K562 (cell line): ENCODE measurements around the gene PLD3. TPM values are rescaled to one million over a fixed set of nuclear protein-coding genes. Genes with fewer than 3 reads are reported as not detected.
A peak's percentile ranks its signal among the peaks of the same experiment; 100 is the strongest.

Experiments used
- HNRNPLL ChIP-seq: fragments of 200-400 bp; formaldehyde crosslinking; IDR thresholded peaks from 2 replicates; pipeline ENCODE4 v1.6.1; 2017; ENCODE audit warnings: low read length, low read depth, mild to moderate bottlenecking; ENCODE audit not compliant: poor library complexity, severe bottlenecking
- MTA1 ChIP-seq: fragments of 450-650 bp; IDR thresholded peaks from 2 replicates; pipeline ENCODE4 v1.6.1; 2017; ENCODE audit warnings: borderline replicate concordance
- POLR3A ChIP-seq: IDR thresholded peaks from 2 replicates; pipeline ENCODE4 v1.6.1; 2011; ENCODE audit warnings: borderline replicate concordance, mild to moderate bottlenecking, moderate library complexity; ENCODE audit not compliant: insufficient read length, insufficient read depth; ENCODE audit errors: extremely low read depth
- SAFB2 ChIP-seq: fragments of 200-400 bp; formaldehyde crosslinking; IDR thresholded peaks from 2 replicates; pipeline ENCODE4 v1.6.1; 2018; ENCODE audit warnings: borderline replicate concordance, low read length, low read depth, moderate library complexity; ENCODE audit not compliant: severe bottlenecking
- SP1 ChIP-seq: sonication (generic); formaldehyde crosslinking; IDR thresholded peaks from 2 replicates; pipeline ENCODE4 v1.8.1; 2022; ENCODE audit warnings: mild to moderate bottlenecking, missing genetic modification reagents
- TAF15 ChIP-seq: fragments of 200-400 bp; formaldehyde crosslinking; IDR thresholded peaks from 2 replicates; pipeline ENCODE4 v1.6.1; 2017; ENCODE audit warnings: mild to moderate bottlenecking, low read depth, low read length, moderate library complexity
- ZNF444 ChIP-seq: fragments of 250-450 bp; sonication (Bioruptor Pico); IDR thresholded peaks from 2 replicates; pipeline ENCODE4 v1.4.0; 2020; ENCODE audit warnings: mild to moderate bottlenecking, moderate library complexity
- ZNF561 ChIP-seq: fragments of 450-650 bp; formaldehyde crosslinking; conservative IDR thresholded peaks from 2 replicates; pipeline ENCODE4 v1.4.0; 2020; ENCODE audit warnings: mild to moderate bottlenecking, moderate library complexity
- polyA plus RNA-seq, 8 experiments: library from polyadenylated mRNA; depleted of rRNA in 4 of 8; stranded (reverse) in 5 of 8; unstranded in 3 of 8; fragments of >200 nt; fragmentation: Nextera tagmentation in 2 of 8; fragmentation: Illumina TruSeq in 1 of 8; extraction: Ambion mirVana in 2 of 8; extraction: Trizol in 1 of 8; gene quantifications; 2 replicates each; pipeline versions ENCODE4 v1.2.1 to v1.2.3, GENCODE V29; 2011 to 2014; ENCODE audit warnings: inconsistent platforms in 1 of 8, missing spikeins in 1 of 8
- total RNA-seq, 7 experiments: library from RNA; depleted of rRNA in 6 of 7; stranded (reverse); fragments of >200 nt in 6 of 7; fragmentation: Illumina TruSeq in 2 of 7; extraction: Trizol in 2 of 7; gene quantifications; 2 replicates each; pipeline versions ENCODE4 v1.2.1 to v1.2.3, GENCODE V29; 2011 to 2021; ENCODE audit warnings: low replicate concordance in 1 of 7
- TF ChIP-seq, protein P1 (sequence below): fragments of 200-800 bp; sonication (Bioruptor generic); IDR thresholded peaks from 2 replicates; pipeline ENCODE4 v1.6.1; 2017; ENCODE audit warnings: missing genetic modification characterization, missing compliant biosample characterization
- TF ChIP-seq, protein P2 (sequence below): fragments of 250-450 bp; sonication (Bioruptor Pico); IDR thresholded peaks from 2 replicates; pipeline ENCODE4 v1.8.0; 2021; ENCODE audit warnings: moderate library complexity, mild to moderate bottlenecking, inconsistent platforms
- TF ChIP-seq, protein P3 (sequence below): fragments of 250-450 bp; sonication (Bioruptor Pico); IDR thresholded peaks from 2 replicates; pipeline ENCODE4 v1.6.1; 2021; ENCODE audit warnings: mild to moderate bottlenecking
- TF ChIP-seq, protein P4 (sequence below), 2 experiments: fragments of 450-650 bp; formaldehyde crosslinking in 1 of 2; IDR thresholded peaks; 2 replicates each; pipeline versions ENCODE4 v1.4.0 to v1.6.1; 2014 to 2020; ENCODE audit warnings: mild to moderate bottlenecking in 2 of 2, borderline replicate concordance in 1 of 2, low read depth in 1 of 2
- TF ChIP-seq, protein P5 (sequence below): sonication (generic); formaldehyde crosslinking; IDR thresholded peaks from 2 replicates; pipeline ENCODE4 v1.8.1; 2023; ENCODE audit warnings: mild to moderate bottlenecking, missing genetic modification reagents

The PLD3 gene
- total and polyA plus RNA-seq, 9 of the 15 experiments (the other 6 are each of a cell fraction or from before 2014, with no cell fraction given), result 2.3 to 128 (median 72.7) TPM

DNA sequence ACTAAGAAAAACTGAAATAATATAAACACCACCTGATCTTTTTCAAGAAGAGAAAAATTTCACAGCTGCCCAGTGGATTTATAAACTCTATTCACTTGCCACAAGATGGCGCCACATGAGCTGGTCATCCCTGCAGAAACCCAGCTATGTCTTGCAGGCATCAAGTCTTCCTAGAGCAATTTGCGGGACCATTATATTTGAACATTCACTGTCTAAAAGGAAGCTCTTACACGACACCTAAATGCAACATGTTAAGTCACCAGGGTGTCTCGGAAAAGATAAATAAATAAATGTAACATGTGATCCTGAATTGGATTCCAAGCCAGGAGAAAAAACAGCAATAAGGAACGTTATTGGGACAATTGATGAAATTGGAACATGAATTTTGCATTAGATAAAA lies 43.1 kb upstream of the PLD3 start (continued):
- TF ChIP-seq POLR3A (no peak), MTA1 (no peak), TAF15 (no peak), SP1 (CRISPR knock-in tag) (0 out of 2 replicates have a peak, but pooled peaks have one; percentile 24), ZNF444 (CRISPR knock-in tag) (no peak), HNRNPLL (no peak), SAFB2 (no peak), ZNF561 (no peak)
- TF ChIP-seq, protein P1, sequence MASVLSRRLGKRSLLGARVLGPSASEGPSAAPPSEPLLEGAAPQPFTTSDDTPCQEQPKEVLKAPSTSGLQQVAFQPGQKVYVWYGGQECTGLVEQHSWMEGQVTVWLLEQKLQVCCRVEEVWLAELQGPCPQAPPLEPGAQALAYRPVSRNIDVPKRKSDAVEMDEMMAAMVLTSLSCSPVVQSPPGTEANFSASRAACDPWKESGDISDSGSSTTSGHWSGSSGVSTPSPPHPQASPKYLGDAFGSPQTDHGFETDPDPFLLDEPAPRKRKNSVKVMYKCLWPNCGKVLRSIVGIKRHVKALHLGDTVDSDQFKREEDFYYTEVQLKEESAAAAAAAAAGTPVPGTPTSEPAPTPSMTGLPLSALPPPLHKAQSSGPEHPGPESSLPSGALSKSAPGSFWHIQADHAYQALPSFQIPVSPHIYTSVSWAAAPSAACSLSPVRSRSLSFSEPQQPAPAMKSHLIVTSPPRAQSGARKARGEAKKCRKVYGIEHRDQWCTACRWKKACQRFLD (CRISPR knock-in tag), result no peak
- TF ChIP-seq, protein P2, sequence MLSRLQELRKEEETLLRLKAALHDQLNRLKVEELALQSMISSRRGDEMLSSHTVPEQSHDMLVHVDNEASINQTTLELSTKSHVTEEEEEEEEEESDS (CRISPR knock-in tag), result no peak
- TF ChIP-seq, protein P3, sequence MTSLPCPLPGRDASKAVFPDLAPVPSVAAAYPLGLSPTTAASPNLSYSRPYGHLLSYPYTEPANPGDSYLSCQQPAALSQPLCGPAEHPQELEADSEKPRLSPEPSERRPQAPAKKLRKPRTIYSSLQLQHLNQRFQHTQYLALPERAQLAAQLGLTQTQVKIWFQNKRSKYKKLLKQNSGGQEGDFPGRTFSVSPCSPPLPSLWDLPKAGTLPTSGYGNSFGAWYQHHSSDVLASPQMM (CRISPR knock-in tag), result no peak
- TF ChIP-seq, protein P4, sequence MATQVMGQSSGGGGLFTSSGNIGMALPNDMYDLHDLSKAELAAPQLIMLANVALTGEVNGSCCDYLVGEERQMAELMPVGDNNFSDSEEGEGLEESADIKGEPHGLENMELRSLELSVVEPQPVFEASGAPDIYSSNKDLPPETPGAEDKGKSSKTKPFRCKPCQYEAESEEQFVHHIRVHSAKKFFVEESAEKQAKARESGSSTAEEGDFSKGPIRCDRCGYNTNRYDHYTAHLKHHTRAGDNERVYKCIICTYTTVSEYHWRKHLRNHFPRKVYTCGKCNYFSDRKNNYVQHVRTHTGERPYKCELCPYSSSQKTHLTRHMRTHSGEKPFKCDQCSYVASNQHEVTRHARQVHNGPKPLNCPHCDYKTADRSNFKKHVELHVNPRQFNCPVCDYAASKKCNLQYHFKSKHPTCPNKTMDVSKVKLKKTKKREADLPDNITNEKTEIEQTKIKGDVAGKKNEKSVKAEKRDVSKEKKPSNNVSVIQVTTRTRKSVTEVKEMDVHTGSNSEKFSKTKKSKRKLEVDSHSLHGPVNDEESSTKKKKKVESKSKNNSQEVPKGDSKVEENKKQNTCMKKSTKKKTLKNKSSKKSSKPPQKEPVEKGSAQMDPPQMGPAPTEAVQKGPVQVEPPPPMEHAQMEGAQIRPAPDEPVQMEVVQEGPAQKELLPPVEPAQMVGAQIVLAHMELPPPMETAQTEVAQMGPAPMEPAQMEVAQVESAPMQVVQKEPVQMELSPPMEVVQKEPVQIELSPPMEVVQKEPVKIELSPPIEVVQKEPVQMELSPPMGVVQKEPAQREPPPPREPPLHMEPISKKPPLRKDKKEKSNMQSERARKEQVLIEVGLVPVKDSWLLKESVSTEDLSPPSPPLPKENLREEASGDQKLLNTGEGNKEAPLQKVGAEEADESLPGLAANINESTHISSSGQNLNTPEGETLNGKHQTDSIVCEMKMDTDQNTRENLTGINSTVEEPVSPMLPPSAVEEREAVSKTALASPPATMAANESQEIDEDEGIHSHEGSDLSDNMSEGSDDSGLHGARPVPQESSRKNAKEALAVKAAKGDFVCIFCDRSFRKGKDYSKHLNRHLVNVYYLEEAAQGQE (IDR thresholded peaks at IDR 0.05; ENCODE audit: borderline replicate concordance), result peak; percentile 80
- TF ChIP-seq, protein P4 (CRISPR knock-in tag; IDR thresholded peaks at IDR 0.05; ENCODE audit: low read depth), result no peak
- TF ChIP-seq, protein P5, sequence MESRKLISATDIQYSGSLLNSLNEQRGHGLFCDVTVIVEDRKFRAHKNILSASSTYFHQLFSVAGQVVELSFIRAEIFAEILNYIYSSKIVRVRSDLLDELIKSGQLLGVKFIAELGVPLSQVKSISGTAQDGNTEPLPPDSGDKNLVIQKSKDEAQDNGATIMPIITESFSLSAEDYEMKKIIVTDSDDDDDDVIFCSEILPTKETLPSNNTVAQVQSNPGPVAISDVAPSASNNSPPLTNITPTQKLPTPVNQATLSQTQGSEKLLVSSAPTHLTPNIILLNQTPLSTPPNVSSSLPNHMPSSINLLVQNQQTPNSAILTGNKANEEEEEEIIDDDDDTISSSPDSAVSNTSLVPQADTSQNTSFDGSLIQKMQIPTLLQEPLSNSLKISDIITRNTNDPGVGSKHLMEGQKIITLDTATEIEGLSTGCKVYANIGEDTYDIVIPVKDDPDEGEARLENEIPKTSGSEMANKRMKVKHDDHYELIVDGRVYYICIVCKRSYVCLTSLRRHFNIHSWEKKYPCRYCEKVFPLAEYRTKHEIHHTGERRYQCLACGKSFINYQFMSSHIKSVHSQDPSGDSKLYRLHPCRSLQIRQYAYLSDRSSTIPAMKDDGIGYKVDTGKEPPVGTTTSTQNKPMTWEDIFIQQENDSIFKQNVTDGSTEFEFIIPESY (CRISPR knock-in tag), result no peak
